Activated CD4-positive, alpha-beta memory T cell treated with anti-CD3 and anti-CD28 coated beads, Interleukin-2, amount 10 ng/mL, durations not matched to agents 7 days and 5 days (primary cell): Measurements from ENCODE around the gene SPOCD1. TPM values are rescaled to one million over a fixed set of nuclear protein-coding genes. Genes with fewer than 3 reads are reported as not detected.

Experiments
- CTCF ChIA-PET: fragments of 350-600 bp; sonication (Branson Sonifier 250); formaldehyde crosslinking; loops from one replicate; lab custom pipeline; 2021; ENCODE audit warnings: antibody characterized with exemption, inconsistent platforms; lab: Charles Lee
- POLR2A ChIA-PET: fragments of 350-600 bp; sonication (Branson Sonifier 250); formaldehyde crosslinking; loops from one replicate; lab custom pipeline; 2021; ENCODE audit warnings: antibody characterized with exemption; lab: Charles Lee
- DNase-seq: peaks from one replicate; pipeline ENCODE4 v3.0.0-alpha.2; 2020
- H3K27ac Mint-ChIP-seq: one replicate; pipeline ENCODE4 v1.8.0; 2021; ENCODE audit warnings: mild to moderate bottlenecking, mixed read lengths
- H3K27me3 Mint-ChIP-seq: one replicate; pipeline ENCODE4 v1.8.0; 2021; ENCODE audit warnings: mixed read lengths
- H3K36me3 Mint-ChIP-seq: one replicate; pipeline ENCODE4 v1.8.0; 2021; ENCODE audit warnings: low read depth, mixed read lengths
- H3K4me1 Mint-ChIP-seq: one replicate; pipeline ENCODE4 v1.8.0; 2021; ENCODE audit warnings: mixed read lengths
- H3K4me3 Mint-ChIP-seq: one replicate; pipeline ENCODE4 v1.8.0; 2021; ENCODE audit warnings: mild to moderate bottlenecking, mixed read lengths
- H3K9me3 Mint-ChIP-seq: one replicate; pipeline ENCODE4 v1.8.0; 2021; ENCODE audit warnings: mixed read lengths
- total RNA-seq, 2 experiments: library from RNA; stranded (reverse); gene quantifications; one replicate each; pipeline ENCODE4 v1.2.3, GENCODE V29; 2021

SPOCD1 gene
- total RNA-seq, 2 experiments from 2014 or later: 0.08 to 0.15 TPM

- Mint-ChIP-seq H3K4me1 (peaks cover 26% of the 10 kb centered on the region), H3K9me3 (no peaks in the 10 kb centered on the region), H3K36me3 (peaks cover 8% of the 10 kb centered on the region), H3K4me3 (no peak overlapping the region), H3K27ac (no peak overlapping the region), H3K27me3 (peaks cover 2% of the 10 kb centered on the region)
- CTCF ChIA-PET: interaction anchor here (1.7 kb wide), 1 partner anchor 28 kb away, joined by 4 read pairs; the partner anchor contains the start of gene SPOCD1
- no peak for DNase-seq
- POLR2A ChIA-PET: interaction anchor here (0.5 to 1.6 kb wide), 2 partner anchors 8 to 145 kb away, joined by 3 to 4 read pairs; no protein-coding TSS in a partner anchor
These were observed 27.7 kb upstream of the SPOCD1 start for GRCh38 chr1:31843506-31843905.

GRCh38 chr1:31839662-31840343, 24.0 kb upstream of the SPOCD1 start:
- CTCF ChIA-PET: interaction anchor here (1.4 kb wide), 1 partner anchor 23 kb away, joined by 3 read pairs; no protein-coding TSS in a partner anchor
- Mint-ChIP-seq H3K4me3 (no peak overlapping the region), H3K36me3 (no peaks in the 10 kb centered on the region), H3K4me1 (peaks cover 14% of the 10 kb centered on the region), H3K27ac (no peak overlapping the region), H3K9me3 (no peaks in the 10 kb centered on the region), H3K27me3 (peaks cover 3% of the 10 kb centered on the region)
- DNase-seq: no peak
- POLR2A ChIA-PET: no interaction called here

DNA sequence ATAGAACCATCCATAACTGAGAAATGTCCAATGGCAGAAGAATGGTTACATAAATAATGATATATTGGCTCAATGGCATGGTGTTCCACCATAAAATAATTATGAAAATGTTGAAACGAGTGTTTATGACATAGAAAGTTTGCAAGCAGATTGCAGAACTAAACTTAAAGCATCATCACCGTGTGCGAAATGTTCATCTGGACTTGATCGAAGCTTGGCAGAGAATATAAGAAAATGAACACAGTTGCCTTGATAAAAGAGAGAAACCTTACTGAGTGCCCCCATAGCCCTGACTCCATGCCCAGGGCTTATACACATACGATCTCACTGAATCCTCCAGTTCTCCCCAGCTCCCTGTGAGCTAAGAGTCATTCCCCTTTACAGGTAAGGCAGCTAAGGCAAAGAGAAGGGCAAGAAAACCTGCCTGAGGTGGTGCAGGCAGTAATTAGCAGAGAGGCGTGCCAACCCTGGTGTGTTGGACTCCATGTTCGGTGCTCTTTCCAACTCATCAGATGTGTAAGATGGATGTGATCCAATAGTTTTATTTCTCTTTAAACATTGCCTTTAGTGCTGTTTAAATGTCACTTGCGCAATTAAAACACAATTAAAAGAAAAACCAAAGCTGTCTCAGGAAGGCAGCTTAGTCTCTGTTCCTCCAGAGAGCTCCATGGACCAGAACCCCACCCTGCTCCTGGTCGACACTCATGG, 21.8 kb upstream of the SPOCD1 start:
- H3K4me1 Mint-ChIP-seq: peaks cover 16% of the 10 kb centered on the region
- ChIA-PET CTCF (interaction anchor here (2.9 to 3.0 kb wide), 2 partner anchors 12 to 21 kb away, joined by 9 to 14 read pairs; partner anchors contain the start of gene SPOCD1), POLR2A (interaction anchor here (1.4 to 1.6 kb wide), 2 partner anchors 11 kb away, joined by 4 read pairs; no protein-coding TSS in a partner anchor)

GRCh38 chr1:31836638-31837037, 20.8 kb upstream of the SPOCD1 start:
- Mint-ChIP-seq H3K27me3 (peaks cover 5% of the 10 kb centered on the region), H3K9me3 (no peaks in the 10 kb centered on the region), H3K36me3 (no peaks in the 10 kb centered on the region), H3K4me3 (no peak overlapping the region), H3K4me1 (peaks cover 16% of the 10 kb centered on the region), H3K27ac (no peak overlapping the region)
- DNase-seq: no peak
- ChIA-PET POLR2A (interaction anchor here (1.0 to 1.6 kb wide), 4 partner anchors 12 to 176 kb away, joined by 3 to 5 read pairs (median 4); no protein-coding TSS in a partner anchor), CTCF (interaction anchor here (1.0 to 3.0 kb wide), 5 partner anchors 8 to 410 kb away, joined by 3 to 14 read pairs (median 4); partner anchors contain the start of genes FAM167B and SPOCD1)

More for the DNA sequence above, 21.8 kb upstream of the SPOCD1 start:
- H3K27ac Mint-ChIP-seq: no peak overlapping the region
- no peaks in the 10 kb centered on the region for H3K9me3 Mint-ChIP-seq
- H3K4me3 Mint-ChIP-seq: no peak overlapping the region
- H3K27me3 Mint-ChIP-seq: peaks cover 5% of the 10 kb centered on the region
- H3K36me3 Mint-ChIP-seq: no peaks in the 10 kb centered on the region
- no peak for DNase-seq

GRCh38 chr1:31835415-31835814, 19.6 kb upstream of the SPOCD1 start:
- Mint-ChIP-seq H3K9me3 (no peaks in the 10 kb centered on the region), H3K4me1 (peaks cover 16% of the 10 kb centered on the region), H3K36me3 (no peaks in the 10 kb centered on the region), H3K27ac (no peak overlapping the region), H3K4me3 (no peak overlapping the region), H3K27me3 (peaks cover 6% of the 10 kb centered on the region)
- ChIA-PET POLR2A (interaction anchor here (0.6 to 1.6 kb wide), 4 partner anchors 8 to 130 kb away, joined by 3 to 5 read pairs (median 4); no protein-coding TSS in a partner anchor), CTCF (interaction anchor here (1.1 to 3.0 kb wide), 9 partner anchors 9 to 411 kb away, joined by 3 to 14 read pairs (median 5); partner anchors contain the start of genes FAM167B and SPOCD1)
- DNase-seq: no peak

GRCh38 chr1:31834501-31834900, 18.7 kb upstream of the SPOCD1 start:
- H3K4me3 Mint-ChIP-seq: no peak overlapping the region
- ChIA-PET CTCF (interaction anchor here (0.9 to 1.9 kb wide), 7 partner anchors 13 to 169 kb away, joined by 3 to 9 read pairs (median 4); no protein-coding TSS in a partner anchor), POLR2A (interaction anchor here (0.6 to 1.6 kb wide), 3 partner anchors 9 to 131 kb away, joined by 3 to 4 read pairs (median 3); no protein-coding TSS in a partner anchor)
- no peaks in the 10 kb centered on the region for H3K36me3 Mint-ChIP-seq
- DNase-seq: no peak
- peaks cover 5% of the 10 kb centered on the region for H3K27me3 Mint-ChIP-seq
- H3K27ac Mint-ChIP-seq: no peak overlapping the region
- peaks cover 16% of the 10 kb centered on the region for H3K4me1 Mint-ChIP-seq
- H3K9me3 Mint-ChIP-seq: no peaks in the 10 kb centered on the region

DNA sequence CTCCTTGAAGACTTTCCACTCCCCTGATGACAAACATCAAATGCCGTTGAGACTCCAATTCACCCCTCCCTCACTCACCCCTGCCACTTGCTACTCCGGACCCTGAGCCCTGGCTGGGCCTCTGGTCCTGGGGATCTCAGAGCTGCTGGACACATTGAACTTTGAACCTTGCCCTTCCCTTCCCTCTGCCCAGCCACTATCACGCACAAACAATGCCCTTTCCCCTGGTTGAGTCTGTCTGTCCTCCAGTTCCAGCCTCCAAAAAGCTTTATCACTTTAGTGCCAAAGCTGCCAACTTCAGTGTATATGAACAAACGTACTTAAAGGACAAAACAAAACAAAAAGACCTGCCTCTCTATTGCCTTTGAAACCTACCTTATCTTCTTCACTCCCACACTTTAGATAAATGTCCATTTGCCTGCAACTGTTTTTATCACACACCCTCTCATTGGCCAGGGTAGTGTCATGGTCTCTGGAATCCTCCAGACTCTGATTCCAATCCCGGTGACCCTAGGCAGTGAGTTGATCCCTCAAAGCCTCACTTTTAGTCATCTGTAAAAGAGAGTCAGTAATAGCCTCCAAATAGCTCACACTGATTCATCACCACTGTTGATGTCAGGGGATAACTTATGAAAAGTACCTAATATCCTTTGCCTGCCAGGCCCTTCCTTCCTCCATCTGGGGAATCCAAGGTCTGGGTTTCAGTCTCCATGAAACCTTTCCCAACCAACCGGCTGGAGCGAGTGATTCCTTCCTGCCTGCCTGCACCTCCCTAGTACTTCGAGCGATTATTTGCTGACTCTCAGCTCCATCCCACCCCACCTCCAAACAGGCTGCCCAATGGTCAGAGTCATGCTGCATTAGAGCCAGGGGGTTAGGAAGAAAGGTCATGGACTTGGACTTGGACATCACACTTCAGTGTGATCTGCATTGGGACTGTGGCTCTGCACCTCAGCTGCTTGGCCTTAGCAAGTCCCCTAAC, 15.9 kb upstream of the SPOCD1 start:
- H3K4me3 Mint-ChIP-seq: no peak overlapping the region
- no peak for DNase-seq
- H3K4me1 Mint-ChIP-seq: peaks cover 28% of the 10 kb centered on the region
- H3K36me3 Mint-ChIP-seq: no peaks in the 10 kb centered on the region
- H3K27me3 Mint-ChIP-seq: peaks cover 3% of the 10 kb centered on the region
- ChIA-PET CTCF (interaction anchor here (0.7 to 1.0 kb wide), 3 partner anchors 16 to 58 kb away, joined by 3 to 4 read pairs (median 3); partner anchors contain the start of gene SPOCD1), POLR2A (no interaction called here)
- no peak overlapping the region for H3K27ac Mint-ChIP-seq
- no peaks in the 10 kb centered on the region for H3K9me3 Mint-ChIP-seq

- peak; percentile 15 for DNase-seq
- POLR2A ChIA-PET: no interaction called here
These were observed 14.7 kb upstream of the SPOCD1 start for GRCh38 chr1:31830511-31830910.

DNA sequence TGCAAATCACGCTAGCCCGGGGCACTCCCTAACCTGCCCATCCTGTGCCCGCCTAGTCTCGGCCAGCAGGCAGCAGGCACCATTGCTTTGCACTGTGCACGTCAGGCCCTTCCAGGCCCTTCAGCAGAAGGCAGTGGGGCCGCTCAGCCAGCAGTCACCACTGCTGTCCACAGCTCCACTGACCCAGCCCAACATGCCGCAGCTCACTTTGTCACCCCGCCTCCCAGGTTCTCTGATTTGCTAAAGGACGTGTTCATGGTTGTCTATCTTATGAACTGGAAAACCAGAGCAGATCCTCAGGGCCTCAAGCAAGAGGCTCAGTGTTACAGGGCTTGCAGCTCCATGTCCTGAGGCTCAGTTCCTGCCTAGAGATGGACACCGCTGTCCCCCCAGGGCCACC, 14.2 kb upstream of the SPOCD1 start:
- no peak overlapping the region for H3K27ac Mint-ChIP-seq
- CTCF ChIA-PET: no interaction called here
- no peaks in the 10 kb centered on the region for H3K9me3 Mint-ChIP-seq
- peaks cover 3% of the 10 kb centered on the region for H3K27me3 Mint-ChIP-seq
- no peaks in the 10 kb centered on the region for H3K36me3 Mint-ChIP-seq
- no peak for DNase-seq
- H3K4me1 Mint-ChIP-seq: peaks cover 29% of the 10 kb centered on the region
- H3K4me3 Mint-ChIP-seq: no peak overlapping the region
- POLR2A ChIA-PET: no interaction called here

More at GRCh38 chr1:31830511-31830910, 14.7 kb upstream of the SPOCD1 start:
- H3K4me3 Mint-ChIP-seq: no peak overlapping the region
- CTCF ChIA-PET: no interaction called here
- H3K36me3 Mint-ChIP-seq: no peaks in the 10 kb centered on the region
- H3K27ac Mint-ChIP-seq: no peak overlapping the region
- peaks cover 29% of the 10 kb centered on the region for H3K4me1 Mint-ChIP-seq
- peaks cover 3% of the 10 kb centered on the region for H3K27me3 Mint-ChIP-seq
- no peaks in the 10 kb centered on the region for H3K9me3 Mint-ChIP-seq

DNA sequence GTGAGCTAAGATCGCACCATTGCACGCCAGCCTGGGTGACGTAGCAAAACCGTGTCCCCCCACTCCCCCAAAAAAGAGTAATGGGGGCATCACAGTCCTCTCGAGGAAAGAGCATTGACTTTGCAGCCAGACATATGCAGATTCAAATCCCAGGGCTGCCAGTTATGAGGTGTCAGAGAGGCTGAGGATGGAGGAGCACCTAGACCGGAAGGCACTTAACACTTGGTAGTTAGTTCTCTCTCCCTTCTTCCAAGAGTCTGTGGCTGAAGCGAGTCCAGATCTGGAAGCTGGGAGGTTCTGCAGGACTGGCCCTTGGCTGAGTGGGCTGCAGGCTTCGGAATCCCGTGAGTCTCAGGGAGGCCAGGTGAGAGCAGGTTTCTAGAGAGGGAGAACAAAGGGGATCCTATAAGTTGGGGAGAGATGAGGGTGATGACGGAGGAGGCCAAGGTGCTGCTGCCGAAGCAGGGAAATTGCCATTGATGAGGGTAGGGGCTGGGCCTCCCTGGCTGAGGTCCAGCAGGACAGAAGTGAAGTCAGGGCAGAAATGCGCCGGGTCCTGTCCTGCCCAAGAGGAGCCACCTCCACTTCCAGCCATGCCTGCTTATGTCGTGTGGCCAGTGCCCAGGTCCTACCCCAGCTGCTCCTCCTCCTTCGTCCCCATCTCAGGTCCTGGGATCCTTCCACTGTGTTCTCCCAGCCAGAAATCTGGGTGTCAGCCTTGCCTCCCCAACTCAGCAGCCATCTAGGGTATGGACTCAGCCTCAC, 13.3 kb upstream of the SPOCD1 start:
- H3K4me1 Mint-ChIP-seq: peaks cover 27% of the 10 kb centered on the region
- POLR2A ChIA-PET: interaction anchor here (1.2 kb wide), 1 partner anchor 170 kb away, joined by 4 read pairs; no protein-coding TSS in a partner anchor

DNA sequence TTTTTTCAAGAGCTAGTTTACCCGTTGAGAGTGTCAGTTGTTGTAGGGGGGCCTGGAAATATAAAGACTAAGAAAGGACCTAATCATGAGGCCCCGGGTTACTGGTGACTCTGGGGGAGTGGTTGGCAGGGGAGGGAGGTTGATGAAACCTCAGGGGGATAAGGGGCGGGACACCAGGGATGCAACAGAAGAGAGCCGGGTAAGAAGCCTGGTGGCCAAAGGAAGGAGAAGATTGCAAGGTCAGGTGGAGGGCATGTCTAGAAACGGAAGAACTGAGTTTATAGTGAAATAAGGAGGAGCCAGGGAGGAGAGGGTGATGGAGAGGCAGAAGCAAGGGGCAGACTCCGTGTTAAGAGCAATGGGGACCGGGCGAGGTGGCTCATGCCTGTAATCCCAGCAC, 12.5 kb upstream of the SPOCD1 start:
- Mint-ChIP-seq H3K4me3 (no peak overlapping the region), H3K4me1 (peaks cover 27% of the 10 kb centered on the region), H3K27ac (peak overlapping the region; percentile 56), H3K36me3 (no peaks in the 10 kb centered on the region), H3K9me3 (no peaks in the 10 kb centered on the region), H3K27me3 (peaks cover 2% of the 10 kb centered on the region)
- peak; percentile 16 for DNase-seq
- ChIA-PET POLR2A (interaction anchor here (1.2 kb wide), 2 partner anchors 134 to 171 kb away, joined by 3 to 4 read pairs; no protein-coding TSS in a partner anchor), CTCF (no interaction called here)

More for the DNA sequence above, 13.3 kb upstream of the SPOCD1 start:
- Mint-ChIP-seq H3K36me3 (no peaks in the 10 kb centered on the region), H3K4me3 (no peak overlapping the region), H3K27ac (no peak overlapping the region), H3K9me3 (no peaks in the 10 kb centered on the region), H3K27me3 (peaks cover 2% of the 10 kb centered on the region)
- peak; percentile 15 for DNase-seq
- CTCF ChIA-PET: no interaction called here
